GM06990 (cell line): ENCODE results near the gene ITGAL.
"Not testable (repeated sequence)": the region's sequence is repeated elsewhere in the genome, so short reads cannot be mapped to it uniquely, and the experiment has no call there.

Source experiments
- DNase-seq: peaks from one replicate; pipeline ENCODE4 v3.0.0-alpha.2; 2011; ENCODE audit not compliant: insufficient read length; ENCODE audit errors: extremely low read depth
- H3K27me3 ChIP-seq: replicated peaks from 2 replicates; pipeline ENCODE4 v1.6.0; 2011; ENCODE audit warnings: low read length; ENCODE audit not compliant: control insufficient read depth, insufficient read depth
- H3K36me3 ChIP-seq: 2 replicates; pipeline ENCODE4 v1.5.1; 2011; ENCODE audit warnings: low read length; ENCODE audit not compliant: control insufficient read depth, insufficient read depth
- H3K4me3 ChIP-seq: replicated peaks from 2 replicates; pipeline ENCODE4 v1.5.1; 2011; ENCODE audit warnings: low read depth, mild to moderate bottlenecking, control low read depth, low read length
- CTCF ChIP-seq: IDR thresholded peaks from 2 replicates; pipeline ENCODE4 v1.5.1; 2011; ENCODE audit warnings: low read length, control low read depth, mild to moderate bottlenecking, inconsistent platforms; ENCODE audit not compliant: insufficient read depth, poor library complexity, severe bottlenecking

Gene ITGAL

GRCh38 chr16:30473231-30474073, 910 bp downstream of the ITGAL start:
- peak overlapping the region; percentile 64 for H3K4me3 ChIP-seq
- DNase-seq, result peak; percentile 53

GRCh38 chr16:30474074-30474452, 1.5 kb downstream of the ITGAL start:
- Histone ChIP-seq H3K36me3 (peaks cover 5% of the 10 kb centered on the region), H3K4me3 (peak overlapping the region; percentile 64), H3K27me3 (no peaks in the 10 kb centered on the region)
- DNase-seq, result no peak
- TF ChIP-seq CTCF, result no peak

More at GRCh38 chr16:30473231-30474073, 910 bp downstream of the ITGAL start:
- peaks cover 5% of the 10 kb centered on the region for H3K36me3 ChIP-seq
- TF ChIP-seq CTCF, result no peak
- no peaks in the 10 kb centered on the region for H3K27me3 ChIP-seq

GRCh38 chr16:30474684-30475083, 2.1 kb downstream of the ITGAL start:
- Histone ChIP-seq H3K27me3 (no peaks in the 10 kb centered on the region), H3K4me3 (no peak overlapping the region), H3K36me3 (peaks cover 5% of the 10 kb centered on the region)
- no peak for DNase-seq
- TF ChIP-seq CTCF, result no peak

GRCh38 chr16:30476991-30477390, 4.4 kb downstream of the ITGAL start:
- H3K27me3 ChIP-seq, result no peaks in the 10 kb centered on the region
- H3K36me3 ChIP-seq, result peaks cover 9% of the 10 kb centered on the region
- no peak for DNase-seq
- TF ChIP-seq CTCF, result no peak
- no peak overlapping the region for H3K4me3 ChIP-seq

GRCh38 chr16:30477773-30478172, 5.2 kb downstream of the ITGAL start:
- DNase-seq, H3K4me3 ChIP-seq, H3K27me3 ChIP-seq: not testable (repeated sequence)
- H3K36me3 ChIP-seq, result peaks cover 11% of the 10 kb centered on the region

GRCh38 chr16:30478766-30479478, 6.4 kb downstream of the ITGAL start:
- Histone ChIP-seq H3K36me3 (peaks cover 18% of the 10 kb centered on the region), H3K4me3 (no peak overlapping the region), H3K27me3 (no peaks in the 10 kb centered on the region)
- no peak for DNase-seq
- no peak for TF ChIP-seq CTCF
